Activated CD8-positive, alpha-beta T cell treated with anti-CD3 and anti-CD28 coated beads for 36 hours (primary cell): ENCODE measurements around the gene DNM3. TPM values are rescaled to one million over a fixed set of nuclear protein-coding genes. Genes with fewer than 3 reads are reported as not detected.

Experiments used
- ATAC-seq: fragments of 200-7000 bp; cut with Tn5 transposase; one replicate; pipeline ENCODE4 v1.10.0; 2021; ENCODE audit warnings: mild to moderate bottlenecking, moderate library complexity
- CTCF ChIA-PET: fragments of 350-600 bp; sonication (Branson Sonifier 250); formaldehyde crosslinking; loops from one replicate; lab custom pipeline; 2021; ENCODE audit warnings: antibody characterized with exemption; lab: Charles Lee
- POLR2A ChIA-PET: fragments of 350-600 bp; sonication (Branson Sonifier 250); formaldehyde crosslinking; loops from one replicate; lab custom pipeline; 2021; ENCODE audit warnings: antibody characterized with exemption; lab: Charles Lee
- DNase-seq: peaks from one replicate; pipeline ENCODE4 v3.0.0-alpha.2; 2020
- H3K27ac Mint-ChIP-seq: one replicate; pipeline ENCODE4 v1.8.0; 2021; ENCODE audit warnings: mild to moderate bottlenecking, mixed read lengths
- H3K27me3 Mint-ChIP-seq: one replicate; pipeline ENCODE4 v1.8.0; 2021; ENCODE audit warnings: mixed read lengths
- H3K36me3 Mint-ChIP-seq: one replicate; pipeline ENCODE4 v1.8.0; 2021; ENCODE audit warnings: low read depth, mixed read lengths
- H3K4me1 Mint-ChIP-seq: one replicate; pipeline ENCODE4 v1.8.0; 2021; ENCODE audit warnings: low read depth, mixed read lengths
- H3K4me3 Mint-ChIP-seq: one replicate; pipeline ENCODE4 v1.8.0; 2021; ENCODE audit warnings: mild to moderate bottlenecking, moderate library complexity, mixed read lengths
- H3K9me3 Mint-ChIP-seq: one replicate; pipeline ENCODE4 v1.8.0; 2021; ENCODE audit warnings: mixed read lengths
- intact Hi-C: fragments of 100-400 bp; cut with micrococcal nuclease; formaldehyde crosslinking; loops from one replicate; pipeline ENCODE4 v1.10.0; 2022
- total RNA-seq, 2 experiments: library from RNA; stranded (reverse); gene quantifications; one replicate each; pipeline ENCODE4 v1.2.3, GENCODE V29; 2021
- TF ChIP-seq, protein P1 (sequence below): fragments of 200-600 bp; IDR thresholded peaks from one replicate; pipeline ENCODE4 v1.8.0; 2022; ENCODE audit warnings: antibody characterized with exemption, mild to moderate bottlenecking

DNM3 gene
- total RNA-seq, 2 experiments from 2014 or later: 0.58 to 1.1 TPM

GRCh38 chr1:171800342-171800741, 41.0 kb upstream of the DNM3 start:
- ChIA-PET POLR2A (interaction anchor here (1.2 kb wide), 1 partner anchor 60 kb away, joined by 3 read pairs; no protein-coding TSS in a partner anchor), CTCF (interaction anchor here (0.8 to 6.4 kb wide), 26 partner anchors 11 to 644 kb away, joined by 3 to 137 read pairs (median 5); partner anchors contain the start of gene DNM3)
- ATAC-seq (no peak), DNase-seq (no peak)
- Mint-ChIP-seq H3K27me3 (no peaks in the 10 kb centered on the region), H3K9me3 (no peaks in the 10 kb centered on the region), H3K27ac (no peak overlapping the region), H3K4me1 (peaks cover 2% of the 10 kb centered on the region), H3K4me3 (no peak overlapping the region), H3K36me3 (peaks cover 22% of the 10 kb centered on the region)
- intact Hi-C loops: loop anchor here (2.0 kb wide), 1 partner anchor 184 kb away; no protein-coding TSS in a partner anchor
- TF ChIP-seq, protein P1, sequence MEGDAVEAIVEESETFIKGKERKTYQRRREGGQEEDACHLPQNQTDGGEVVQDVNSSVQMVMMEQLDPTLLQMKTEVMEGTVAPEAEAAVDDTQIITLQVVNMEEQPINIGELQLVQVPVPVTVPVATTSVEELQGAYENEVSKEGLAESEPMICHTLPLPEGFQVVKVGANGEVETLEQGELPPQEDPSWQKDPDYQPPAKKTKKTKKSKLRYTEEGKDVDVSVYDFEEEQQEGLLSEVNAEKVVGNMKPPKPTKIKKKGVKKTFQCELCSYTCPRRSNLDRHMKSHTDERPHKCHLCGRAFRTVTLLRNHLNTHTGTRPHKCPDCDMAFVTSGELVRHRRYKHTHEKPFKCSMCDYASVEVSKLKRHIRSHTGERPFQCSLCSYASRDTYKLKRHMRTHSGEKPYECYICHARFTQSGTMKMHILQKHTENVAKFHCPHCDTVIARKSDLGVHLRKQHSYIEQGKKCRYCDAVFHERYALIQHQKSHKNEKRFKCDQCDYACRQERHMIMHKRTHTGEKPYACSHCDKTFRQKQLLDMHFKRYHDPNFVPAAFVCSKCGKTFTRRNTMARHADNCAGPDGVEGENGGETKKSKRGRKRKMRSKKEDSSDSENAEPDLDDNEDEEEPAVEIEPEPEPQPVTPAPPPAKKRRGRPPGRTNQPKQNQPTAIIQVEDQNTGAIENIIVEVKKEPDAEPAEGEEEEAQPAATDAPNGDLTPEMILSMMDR: no peak

DNA sequence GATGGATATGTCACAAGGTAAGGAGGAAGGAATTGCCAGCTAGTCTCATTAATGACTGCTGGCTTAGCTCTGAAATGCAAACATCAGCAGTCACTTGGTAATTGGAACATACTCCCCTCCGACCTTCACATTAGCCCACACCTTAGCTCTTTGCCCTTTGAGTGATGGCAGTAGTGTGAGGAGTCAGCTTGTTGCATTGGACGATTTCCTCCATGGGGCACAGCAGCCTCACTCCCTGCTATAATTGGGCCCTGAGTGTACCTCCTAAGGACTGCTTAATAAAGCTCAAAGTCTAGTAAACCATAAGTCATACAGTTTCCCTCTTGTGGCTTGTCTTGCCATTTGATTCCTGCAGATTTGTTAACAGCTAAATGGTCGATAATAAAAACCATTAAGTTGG, 40.4 kb upstream of the DNM3 start:
- ChIA-PET CTCF (interaction anchor here (0.6 to 6.4 kb wide), 32 partner anchors 10 to 644 kb away, joined by 3 to 137 read pairs (median 4); partner anchors contain the start of genes DNM3 and MYOCOS), POLR2A (interaction anchor here (1.2 kb wide), 1 partner anchor 60 kb away, joined by 3 read pairs; no protein-coding TSS in a partner anchor)
- no peaks in the 10 kb centered on the region for H3K27me3 Mint-ChIP-seq
- no peak overlapping the region for H3K4me3 Mint-ChIP-seq
- H3K9me3 Mint-ChIP-seq: no peaks in the 10 kb centered on the region
- no peak overlapping the region for H3K27ac Mint-ChIP-seq
- intact Hi-C loops: loop anchor here (2.0 kb wide), 1 partner anchor 184 kb away; no protein-coding TSS in a partner anchor
- peaks cover 4% of the 10 kb centered on the region for H3K4me1 Mint-ChIP-seq
- peaks cover 19% of the 10 kb centered on the region for H3K36me3 Mint-ChIP-seq
- DNase-seq (no peak), ATAC-seq (no peak)
- TF ChIP-seq, protein P1: no peak

DNA sequence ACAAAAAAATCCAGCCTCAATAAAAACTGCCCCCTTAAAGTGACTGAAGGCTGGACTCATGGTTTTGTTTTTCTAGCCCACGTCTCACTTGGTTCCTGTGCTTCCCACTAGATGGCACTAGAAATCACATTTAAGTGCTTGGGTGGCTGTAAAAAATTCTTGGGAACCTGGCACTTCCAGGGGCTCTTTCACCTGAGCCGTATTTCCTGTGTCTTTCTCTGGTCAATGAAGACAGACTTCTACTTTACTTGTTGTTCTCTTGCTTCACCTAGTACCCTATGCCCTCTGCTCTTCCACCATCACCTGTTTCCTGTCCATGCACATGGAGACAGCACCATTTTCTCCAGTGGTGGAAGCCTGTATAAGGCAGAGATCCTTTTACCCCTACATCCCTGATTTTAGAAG, 39.8 kb upstream of the DNM3 start:
- ChIA-PET POLR2A (interaction anchor here (1.1 kb wide), 1 partner anchor 20 kb away, joined by 3 read pairs; the partner anchor contains the start of gene METTL13), CTCF (interaction anchor here (0.7 to 6.4 kb wide), 35 partner anchors 9 to 643 kb away, joined by 3 to 137 read pairs (median 4); partner anchors contain the start of genes DNM3, METTL13 and MYOCOS)
- H3K27me3 Mint-ChIP-seq: no peaks in the 10 kb centered on the region
- H3K4me1 Mint-ChIP-seq: peaks cover 4% of the 10 kb centered on the region
- no peak overlapping the region for H3K27ac Mint-ChIP-seq
- DNase-seq: peak; percentile 14
- H3K9me3 Mint-ChIP-seq: no peaks in the 10 kb centered on the region
- ATAC-seq: peak; percentile 55
- H3K36me3 Mint-ChIP-seq: peaks cover 14% of the 10 kb centered on the region
- TF ChIP-seq, protein P1: peak; percentile 68
- no peak overlapping the region for H3K4me3 Mint-ChIP-seq
- intact Hi-C loops: loop anchor here (2.0 kb wide), 1 partner anchor 183 kb away; no protein-coding TSS in a partner anchor

DNA sequence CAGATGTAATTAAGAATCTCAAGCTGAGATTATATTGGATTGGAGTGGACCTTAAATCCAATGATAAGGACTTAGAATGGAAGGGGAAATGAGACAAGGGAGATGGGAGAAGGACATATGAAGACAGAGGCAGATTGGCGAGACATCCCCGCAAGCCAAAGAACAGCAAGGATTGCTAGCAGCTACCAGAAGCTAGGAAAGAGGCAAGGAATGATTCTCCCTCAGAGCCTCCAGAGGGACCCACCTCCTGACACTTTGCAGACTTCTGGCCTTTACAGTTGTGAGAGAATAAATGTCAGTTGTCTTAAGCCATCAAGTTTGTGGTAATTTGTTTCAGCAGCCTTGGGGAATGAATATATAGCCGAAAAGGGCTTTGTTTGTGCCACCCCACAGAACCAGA, 39.1 kb upstream of the DNM3 start:
- ATAC-seq (no peak), DNase-seq (no peak)
- Mint-ChIP-seq H3K27me3 (no peaks in the 10 kb centered on the region), H3K9me3 (no peaks in the 10 kb centered on the region), H3K36me3 (peaks cover 6% of the 10 kb centered on the region), H3K4me3 (no peak overlapping the region), H3K4me1 (peaks cover 4% of the 10 kb centered on the region), H3K27ac (no peak overlapping the region)
- intact Hi-C loops: no loop called here
- POLR2A ChIA-PET: interaction anchor here (0.7 to 1.2 kb wide), 3 partner anchors 18 to 170 kb away, joined by 3 read pairs; partner anchors contain the start of gene METTL13
- TF ChIP-seq, protein P1: no peak
- CTCF ChIA-PET: interaction anchor here (0.7 to 6.4 kb wide), 25 partner anchors 9 to 643 kb away, joined by 3 to 137 read pairs (median 4); partner anchors contain the start of genes METTL13 and MYOCOS

DNA sequence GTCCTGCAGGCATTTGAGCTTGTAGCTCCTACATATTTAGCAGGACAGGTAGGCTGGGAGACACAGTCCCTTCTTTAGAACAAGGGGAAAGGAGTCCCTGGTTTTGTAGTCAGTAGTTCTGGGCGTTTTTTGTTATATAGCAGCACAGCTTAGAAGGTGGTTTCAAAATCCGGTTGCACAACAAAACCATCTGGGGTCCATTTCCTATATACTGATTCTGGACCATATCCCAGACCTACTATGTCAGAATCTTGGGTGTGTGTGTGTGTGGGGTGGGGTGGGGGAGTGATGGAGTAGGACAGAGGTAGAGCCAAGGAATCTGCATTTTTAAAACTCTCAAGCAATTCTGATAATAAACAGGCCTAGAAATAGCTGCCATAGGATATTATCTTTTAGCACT, 38.3 kb upstream of the DNM3 start:
- ChIA-PET POLR2A (interaction anchor here (1.2 kb wide), 1 partner anchor 19 kb away, joined by 3 read pairs; no protein-coding TSS in a partner anchor), CTCF (interaction anchor here (1.1 to 6.4 kb wide), 9 partner anchors 8 to 186 kb away, joined by 4 to 137 read pairs (median 23); no protein-coding TSS in a partner anchor)
- Mint-ChIP-seq H3K9me3 (no peaks in the 10 kb centered on the region), H3K4me1 (peaks cover 4% of the 10 kb centered on the region), H3K36me3 (no peaks in the 10 kb centered on the region), H3K27ac (no peak overlapping the region), H3K4me3 (no peak overlapping the region), H3K27me3 (no peaks in the 10 kb centered on the region)
- TF ChIP-seq, protein P1: no peak
- intact Hi-C loops: no loop called here
- ATAC-seq: no peak
- no peak for DNase-seq
